ENCODE measurements around the gene TMEM200A.

TMEM200A gene

DNA sequence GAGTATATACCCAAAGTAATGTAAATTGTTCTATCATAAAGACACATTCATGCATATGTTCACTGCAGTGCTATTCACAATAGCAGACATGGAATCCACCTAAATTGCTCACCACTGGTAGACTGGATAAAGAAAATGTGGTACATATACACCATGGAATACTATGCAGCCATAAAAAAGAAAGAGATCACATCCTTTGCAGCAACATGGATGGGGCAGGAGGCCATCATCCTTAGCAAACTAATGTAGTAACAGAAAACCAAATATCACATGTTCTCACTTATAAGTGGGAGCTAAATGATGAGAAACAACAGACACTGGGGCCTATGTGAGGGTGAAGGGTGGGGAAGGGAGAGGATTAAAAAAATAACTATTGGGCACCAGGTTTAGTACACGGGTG is 11.5 kb upstream of the TMEM200A start:
- H3K27ac ChIP-seq = no peak overlapping the region
- TF ChIP-seq, protein P1, sequence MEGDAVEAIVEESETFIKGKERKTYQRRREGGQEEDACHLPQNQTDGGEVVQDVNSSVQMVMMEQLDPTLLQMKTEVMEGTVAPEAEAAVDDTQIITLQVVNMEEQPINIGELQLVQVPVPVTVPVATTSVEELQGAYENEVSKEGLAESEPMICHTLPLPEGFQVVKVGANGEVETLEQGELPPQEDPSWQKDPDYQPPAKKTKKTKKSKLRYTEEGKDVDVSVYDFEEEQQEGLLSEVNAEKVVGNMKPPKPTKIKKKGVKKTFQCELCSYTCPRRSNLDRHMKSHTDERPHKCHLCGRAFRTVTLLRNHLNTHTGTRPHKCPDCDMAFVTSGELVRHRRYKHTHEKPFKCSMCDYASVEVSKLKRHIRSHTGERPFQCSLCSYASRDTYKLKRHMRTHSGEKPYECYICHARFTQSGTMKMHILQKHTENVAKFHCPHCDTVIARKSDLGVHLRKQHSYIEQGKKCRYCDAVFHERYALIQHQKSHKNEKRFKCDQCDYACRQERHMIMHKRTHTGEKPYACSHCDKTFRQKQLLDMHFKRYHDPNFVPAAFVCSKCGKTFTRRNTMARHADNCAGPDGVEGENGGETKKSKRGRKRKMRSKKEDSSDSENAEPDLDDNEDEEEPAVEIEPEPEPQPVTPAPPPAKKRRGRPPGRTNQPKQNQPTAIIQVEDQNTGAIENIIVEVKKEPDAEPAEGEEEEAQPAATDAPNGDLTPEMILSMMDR (conservative IDR thresholded peaks at IDR 0.05) = no peak
- TF ChIP-seq ZFX (IDR thresholded peaks at IDR 0.05) = no peak

DNA sequence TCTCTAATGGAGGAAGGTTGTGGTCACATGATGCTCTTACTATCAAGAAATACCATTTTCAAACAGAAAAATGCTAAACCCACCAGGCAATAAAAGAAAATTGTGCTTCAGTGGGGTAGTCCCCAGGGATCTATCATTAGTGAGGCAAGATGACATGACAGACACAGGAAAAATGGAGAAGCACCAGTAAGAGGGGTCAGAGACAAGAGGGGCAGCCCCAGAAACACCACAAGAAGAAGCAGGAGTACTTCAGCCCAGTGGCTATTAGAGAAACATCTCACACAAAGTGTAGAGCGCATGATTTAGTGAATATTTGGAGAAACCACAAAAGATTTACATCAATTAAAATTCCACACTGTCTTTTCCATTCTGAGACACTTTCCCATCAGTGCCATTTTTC is 10.2 kb upstream of the TMEM200A start:
- TF ChIP-seq, protein P1 (conservative IDR thresholded peaks at IDR 0.05) = no peak
- no peak for TF ChIP-seq ZFX (IDR thresholded peaks at IDR 0.05)
- no peak overlapping the region for H3K27ac ChIP-seq

DNA sequence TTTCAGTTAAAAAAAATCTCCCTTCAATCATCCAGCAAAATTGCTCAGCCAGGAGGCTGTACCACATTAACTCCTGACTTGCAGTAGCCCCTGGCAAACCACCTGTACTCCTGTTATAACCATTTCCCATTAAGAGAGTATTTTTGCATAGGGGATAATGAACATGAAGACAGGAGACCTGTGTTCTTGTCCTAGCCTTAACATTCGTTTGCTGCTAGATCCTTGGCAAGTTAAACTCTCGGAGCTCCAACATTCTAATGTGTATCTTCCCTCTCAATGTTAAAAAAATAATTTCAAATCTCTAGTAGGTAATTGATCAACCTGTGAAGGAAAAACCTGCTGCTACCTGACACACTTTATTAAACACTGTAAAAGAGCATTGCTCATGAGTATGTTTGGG is 8.4 kb upstream of the TMEM200A start:
- no peak overlapping the region for H3K27ac ChIP-seq
- TF ChIP-seq, protein P1 (conservative IDR thresholded peaks at IDR 0.05) = no peak
- TF ChIP-seq ZFX (IDR thresholded peaks at IDR 0.05) = no peak

DNA sequence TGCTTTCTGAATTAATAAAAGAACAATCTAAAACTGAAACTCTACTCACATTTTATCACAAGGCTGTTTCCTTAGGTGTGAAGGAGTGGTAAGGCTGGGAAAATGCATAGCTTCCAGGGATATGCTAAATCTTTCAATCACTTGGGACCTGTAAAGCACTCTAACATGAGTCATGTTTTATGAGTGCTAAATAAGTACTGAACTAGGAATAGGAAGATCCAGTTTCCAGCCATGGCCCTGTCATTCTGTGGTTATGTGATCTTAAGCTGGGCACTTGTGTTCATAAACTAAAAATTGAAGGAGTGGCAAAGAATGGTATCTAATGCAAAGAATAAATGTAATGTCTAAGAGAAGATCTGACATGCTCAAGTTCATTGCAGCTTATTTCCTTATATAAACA is 6.1 kb upstream of the TMEM200A start:
- no peak for TF ChIP-seq ZFX (IDR thresholded peaks at IDR 0.05)
- TF ChIP-seq, protein P1 (conservative IDR thresholded peaks at IDR 0.05) = no peak
- no peak overlapping the region for H3K27ac ChIP-seq

DNA sequence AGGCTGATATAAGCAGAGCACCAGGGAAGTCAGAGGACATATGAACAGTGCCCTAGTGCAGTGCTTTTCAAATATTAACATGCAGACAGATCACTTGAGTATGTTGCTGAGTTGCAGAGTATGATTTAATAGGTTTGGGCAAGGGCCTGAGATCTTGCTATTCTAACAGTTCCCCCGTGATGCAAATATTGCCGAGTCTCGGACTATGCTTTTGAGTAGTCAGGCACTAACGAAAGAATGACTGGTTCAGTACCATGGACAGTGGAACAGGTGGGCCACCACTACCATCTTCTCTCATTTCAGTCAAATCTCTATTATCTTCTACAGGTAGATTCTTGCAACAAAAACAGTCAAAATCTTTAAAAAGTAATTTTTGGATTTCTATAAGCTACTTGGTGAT is 3.7 kb upstream of the TMEM200A start:
- no peak for TF ChIP-seq ZFX (IDR thresholded peaks at IDR 0.05)
- TF ChIP-seq, protein P1 (conservative IDR thresholded peaks at IDR 0.05) = no peak
- H3K27ac ChIP-seq = no peak overlapping the region

DNA sequence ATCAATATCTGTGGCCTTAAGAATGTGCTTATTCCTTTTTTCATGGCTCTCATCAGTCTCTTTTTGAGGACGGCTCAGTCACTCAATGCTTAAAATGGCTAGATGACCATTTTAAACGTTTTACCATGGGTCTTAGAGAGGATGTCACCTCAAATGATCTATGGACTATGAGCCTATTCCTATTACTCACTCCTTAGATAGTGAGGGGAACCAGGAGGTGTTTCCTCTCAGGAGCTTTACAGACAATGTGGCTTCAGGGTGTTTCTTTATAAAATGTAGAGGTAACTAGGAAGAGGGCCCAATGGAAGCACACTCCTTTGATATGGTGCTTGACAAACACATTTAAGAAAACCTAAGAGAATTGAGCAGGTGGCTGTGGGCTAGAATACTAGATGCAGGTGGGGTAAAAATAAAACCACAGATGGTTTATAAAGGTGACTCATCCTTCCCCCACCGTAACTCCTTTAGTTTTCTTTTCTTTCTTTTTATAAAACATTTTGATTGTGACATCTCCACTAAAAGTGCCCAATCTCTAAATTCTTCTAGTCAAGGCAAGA is 1.5 kb upstream of the TMEM200A start:
- no peak overlapping the region for H3K27ac ChIP-seq
- no peak for TF ChIP-seq ZFX (IDR thresholded peaks at IDR 0.05)
- TF ChIP-seq, protein P1 (conservative IDR thresholded peaks at IDR 0.05) = no peak

DNA sequence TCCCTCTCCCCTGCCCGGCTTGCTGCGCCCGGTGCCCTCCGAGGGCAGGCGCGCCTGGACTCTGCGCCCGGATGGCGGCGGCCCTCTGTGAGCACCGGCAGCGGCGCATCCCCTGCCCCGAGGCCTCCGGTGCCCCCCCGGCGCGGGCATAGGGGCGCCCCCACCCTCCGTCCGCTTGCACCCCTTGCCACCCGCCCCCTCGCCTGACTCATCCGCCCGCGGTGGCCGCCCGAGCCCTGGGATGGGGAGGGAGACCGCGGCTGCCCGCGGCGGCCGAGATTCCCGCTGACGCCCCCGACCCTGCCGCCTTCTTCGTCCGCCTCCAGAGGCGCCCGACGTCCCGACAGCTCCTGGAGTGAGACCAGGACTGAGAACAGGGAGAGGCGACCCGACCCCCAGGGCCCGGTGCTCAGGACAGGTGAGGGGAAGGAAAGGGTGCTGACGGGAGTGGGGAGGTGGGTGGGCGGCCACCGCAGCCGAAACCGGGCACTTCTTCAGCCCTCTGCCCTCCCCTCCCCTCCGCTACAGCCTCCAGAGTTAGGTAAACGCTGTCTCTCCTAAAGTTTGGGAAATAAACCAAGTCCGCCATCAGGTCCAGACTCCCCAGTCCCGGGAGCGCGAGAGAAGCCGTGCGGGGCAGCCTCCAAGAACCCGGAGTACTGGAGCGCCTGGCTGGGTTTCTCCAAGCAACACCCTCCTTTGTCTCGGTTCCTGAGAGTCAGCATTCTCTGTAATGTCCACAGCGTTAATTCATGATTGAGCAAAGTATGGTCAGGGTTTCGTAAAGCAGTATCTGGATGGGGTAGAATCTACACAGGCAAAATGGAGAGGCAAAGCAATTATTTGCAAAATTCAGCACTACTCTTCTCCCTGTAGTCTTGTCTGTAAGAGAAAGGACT is 539 bp downstream of the TMEM200A start:
- TF ChIP-seq, protein P1 (conservative IDR thresholded peaks at IDR 0.05) = no peak
- no peak for TF ChIP-seq ZFX (IDR thresholded peaks at IDR 0.05)
- H3K27ac ChIP-seq = no peak overlapping the region
